ENCODE data around the gene KLHL41. TPM values are rescaled to one million over a fixed set of nuclear protein-coding genes. Genes with fewer than 3 reads are reported as not detected.

KLHL41 gene
- total and polyA plus RNA-seq, 10 of the 15 experiments (the other 5 are each of a cell fraction or from before 2014, with no cell fraction given), result 0.03 to 0.38 (median 0.10) TPM; not detected in 3

DNA sequence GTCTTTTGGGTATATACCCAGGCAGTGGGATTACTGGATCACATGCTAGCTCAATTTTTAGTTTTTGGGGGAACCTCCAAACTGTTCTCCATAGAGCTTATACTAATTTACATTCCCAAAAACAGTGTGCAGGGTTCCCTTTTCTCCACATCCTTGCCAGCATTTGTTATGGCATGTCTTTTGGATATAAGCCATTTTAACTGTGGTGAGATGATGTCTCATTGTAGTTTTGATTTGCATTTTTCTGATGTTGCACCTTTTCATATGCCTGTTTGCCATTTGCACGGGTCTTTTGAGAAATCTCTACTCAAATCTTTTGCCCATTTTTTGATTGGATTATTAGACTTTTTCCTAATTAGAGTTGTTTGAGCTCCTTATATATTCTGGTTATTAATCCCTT is 56.2 kb downstream of the KLHL41 start:
- ChIA-PET CTCF (no interaction called here), RAD21 (ENCODE audit: unreplicated experiment) (no interaction called here)

More for the DNA sequence above, 56.2 kb downstream of the KLHL41 start:
- no peak for TF ChIP-seq HDAC2 (IDR thresholded peaks at IDR 0.05)
- no peak for TF ChIP-seq RAD51 (IDR thresholded peaks at IDR 0.05)
- TF ChIP-seq NFYA (IDR thresholded peaks at IDR 0.05; ENCODE audit: borderline replicate concordance, low read depth, low read length), result no peak
- no peak for TF ChIP-seq TBL1XR1 (IDR thresholded peaks at IDR 0.05; ENCODE audit: low read depth, low read length)
- no peak for TF ChIP-seq SMAD5 (IDR thresholded peaks at IDR 0.05; ENCODE audit: low read depth)
- no peak for TF ChIP-seq TARDBP (IDR thresholded peaks at IDR 0.05; ENCODE audit: borderline replicate concordance)
- TF ChIP-seq, protein P1, sequence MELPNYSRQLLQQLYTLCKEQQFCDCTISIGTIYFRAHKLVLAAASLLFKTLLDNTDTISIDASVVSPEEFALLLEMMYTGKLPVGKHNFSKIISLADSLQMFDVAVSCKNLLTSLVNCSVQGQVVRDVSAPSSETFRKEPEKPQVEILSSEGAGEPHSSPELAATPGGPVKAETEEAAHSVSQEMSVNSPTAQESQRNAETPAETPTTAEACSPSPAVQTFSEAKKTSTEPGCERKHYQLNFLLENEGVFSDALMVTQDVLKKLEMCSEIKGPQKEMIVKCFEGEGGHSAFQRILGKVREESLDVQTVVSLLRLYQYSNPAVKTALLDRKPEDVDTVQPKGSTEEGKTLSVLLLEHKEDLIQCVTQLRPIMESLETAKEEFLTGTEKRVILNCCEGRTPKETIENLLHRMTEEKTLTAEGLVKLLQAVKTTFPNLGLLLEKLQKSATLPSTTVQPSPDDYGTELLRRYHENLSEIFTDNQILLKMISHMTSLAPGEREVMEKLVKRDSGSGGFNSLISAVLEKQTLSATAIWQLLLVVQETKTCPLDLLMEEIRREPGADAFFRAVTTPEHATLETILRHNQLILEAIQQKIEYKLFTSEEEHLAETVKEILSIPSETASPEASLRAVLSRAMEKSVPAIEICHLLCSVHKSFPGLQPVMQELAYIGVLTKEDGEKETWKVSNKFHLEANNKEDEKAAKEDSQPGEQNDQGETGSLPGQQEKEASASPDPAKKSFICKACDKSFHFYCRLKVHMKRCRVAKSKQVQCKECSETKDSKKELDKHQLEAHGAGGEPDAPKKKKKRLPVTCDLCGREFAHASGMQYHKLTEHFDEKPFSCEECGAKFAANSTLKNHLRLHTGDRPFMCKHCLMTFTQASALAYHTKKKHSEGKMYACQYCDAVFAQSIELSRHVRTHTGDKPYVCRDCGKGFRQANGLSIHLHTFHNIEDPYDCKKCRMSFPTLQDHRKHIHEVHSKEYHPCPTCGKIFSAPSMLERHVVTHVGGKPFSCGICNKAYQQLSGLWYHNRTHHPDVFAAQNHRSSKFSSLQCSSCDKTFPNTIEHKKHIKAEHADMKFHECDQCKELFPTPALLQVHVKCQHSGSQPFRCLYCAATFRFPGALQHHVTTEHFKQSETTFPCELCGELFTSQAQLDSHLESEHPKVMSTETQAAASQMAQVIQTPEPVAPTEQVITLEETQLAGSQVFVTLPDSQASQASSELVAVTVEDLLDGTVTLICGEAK (IDR thresholded peaks at IDR 0.05; ENCODE audit: borderline replicate concordance), result no peak
- TF ChIP-seq STAT1 (conservative IDR thresholded peaks at IDR 0.05), result no peak
- TF ChIP-seq WRNIP1 (IDR thresholded peaks at IDR 0.05; ENCODE audit: borderline replicate concordance, low read depth, low read length), result no peak
- no peak for TF ChIP-seq SUPT20H (IDR thresholded peaks at IDR 0.05; ENCODE audit: borderline replicate concordance, control insufficient read depth, low read depth, low read length)
- TF ChIP-seq RAD21 (IDR thresholded peaks at IDR 0.05; ENCODE audit: insufficient read depth, low read depth, low read length), result no peak
- TF ChIP-seq, protein P2, sequence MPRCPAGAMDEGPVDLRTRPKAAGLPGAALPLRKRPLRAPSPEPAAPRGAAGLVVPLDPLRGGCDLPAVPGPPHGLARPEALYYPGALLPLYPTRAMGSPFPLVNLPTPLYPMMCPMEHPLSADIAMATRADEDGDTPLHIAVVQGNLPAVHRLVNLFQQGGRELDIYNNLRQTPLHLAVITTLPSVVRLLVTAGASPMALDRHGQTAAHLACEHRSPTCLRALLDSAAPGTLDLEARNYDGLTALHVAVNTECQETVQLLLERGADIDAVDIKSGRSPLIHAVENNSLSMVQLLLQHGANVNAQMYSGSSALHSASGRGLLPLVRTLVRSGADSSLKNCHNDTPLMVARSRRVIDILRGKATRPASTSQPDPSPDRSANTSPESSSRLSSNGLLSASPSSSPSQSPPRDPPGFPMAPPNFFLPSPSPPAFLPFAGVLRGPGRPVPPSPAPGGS (IDR thresholded peaks at IDR 0.05; ENCODE audit: borderline replicate concordance, insufficient read depth, low read depth, low read length, poor library complexity, severe bottlenecking), result no peak
- no peak for TF ChIP-seq BACH1 (IDR thresholded peaks at IDR 0.05; ENCODE audit: borderline replicate concordance)
- TF ChIP-seq SPI1 (IDR thresholded peaks at IDR 0.05; ENCODE audit: borderline replicate concordance, insufficient read depth, low read depth, low read length), result no peak
- TF ChIP-seq RFX5 (IDR thresholded peaks at IDR 0.05; ENCODE audit: low read depth, low read length), result no peak
- TF ChIP-seq SIX5 (IDR thresholded peaks at IDR 0.05; ENCODE audit: low read depth, low read length, severe bottlenecking), result no peak
- TF ChIP-seq, protein P3, sequence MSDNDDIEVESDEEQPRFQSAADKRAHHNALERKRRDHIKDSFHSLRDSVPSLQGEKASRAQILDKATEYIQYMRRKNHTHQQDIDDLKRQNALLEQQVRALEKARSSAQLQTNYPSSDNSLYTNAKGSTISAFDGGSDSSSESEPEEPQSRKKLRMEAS (IDR thresholded peaks at IDR 0.05; ENCODE audit: low read depth, low read length), result no peak
- TF ChIP-seq, protein P4, sequence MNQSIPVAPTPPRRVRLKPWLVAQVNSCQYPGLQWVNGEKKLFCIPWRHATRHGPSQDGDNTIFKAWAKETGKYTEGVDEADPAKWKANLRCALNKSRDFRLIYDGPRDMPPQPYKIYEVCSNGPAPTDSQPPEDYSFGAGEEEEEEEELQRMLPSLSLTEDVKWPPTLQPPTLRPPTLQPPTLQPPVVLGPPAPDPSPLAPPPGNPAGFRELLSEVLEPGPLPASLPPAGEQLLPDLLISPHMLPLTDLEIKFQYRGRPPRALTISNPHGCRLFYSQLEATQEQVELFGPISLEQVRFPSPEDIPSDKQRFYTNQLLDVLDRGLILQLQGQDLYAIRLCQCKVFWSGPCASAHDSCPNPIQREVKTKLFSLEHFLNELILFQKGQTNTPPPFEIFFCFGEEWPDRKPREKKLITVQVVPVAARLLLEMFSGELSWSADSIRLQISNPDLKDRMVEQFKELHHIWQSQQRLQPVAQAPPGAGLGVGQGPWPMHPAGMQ (IDR thresholded peaks at IDR 0.05; ENCODE audit: borderline replicate concordance), result no peak
- WGBS (ENCODE audit: insufficient coverage, insufficient replicate concordance, low lambda C conversion rate, missing lambda C conversion rate), result 100% methylated on average over 1 of the region's 1 CpG
- in situ Hi-C loops (cut with MboI) (no loop called here), intact Hi-C loops (cut with micrococcal nuclease; ENCODE audit: unreplicated experiment) (no loop called here)
- ChIA-PET SMC1A (ENCODE audit: uncharacterized antibody, unreplicated experiment) (interaction anchor here (1.4 kb wide), 1 partner anchor 8 kb away, joined by 3 read pairs; no protein-coding TSS in a partner anchor), POLR2A (interaction anchor here (0.5 to 1.4 kb wide), 4 partner anchors 20 to 235 kb away, joined by 3 to 6 read pairs (median 4); no protein-coding TSS in a partner anchor)
- FAIRE-seq (peak; percentile 18), DNase-seq (ENCODE audit: low read depth, low spot score) (no peak), ATAC-seq (no peak)
- Histone ChIP-seq H3K4me3 (no peak overlapping the region), H3K36me3 (ENCODE audit: control insufficient read depth in 2 of 2, insufficient read depth in 2 of 2, low read length in 1 of 2) (peaks cover 0 to 10% of the 10 kb centered on the region in 2 experiments; a peak in 2 of 4 replicates), H3K27me3 (replicated peaks in 1 of 2; ENCODE audit: control insufficient read depth in 2 of 2, insufficient read depth in 2 of 2, low read length in 1 of 2) (no peaks in the 10 kb centered on the region), H3K4me1 (ENCODE audit: control insufficient read depth, insufficient read depth, low read length) (no peaks in the 10 kb centered on the region), H2AFZ (ENCODE audit: control insufficient read depth, low read depth, low read length) (no peak overlapping the region), H3K9me3 (replicated peaks; ENCODE audit: control insufficient read depth, insufficient read depth, low read length) (peaks cover 2% of the 10 kb centered on the region; the same call in 2 of the 3 replicates), H3K27ac (ENCODE audit: control insufficient read depth, insufficient read depth) (no peak overlapping the region), H3K79me2 (ENCODE audit: control insufficient read depth, insufficient read depth, low read length) (peaks cover 16% of the 10 kb centered on the region), H3K9ac (ENCODE audit: control insufficient read depth, insufficient read depth, low read length) (no peak overlapping the region), H4K20me1 (ENCODE audit: control insufficient read depth, insufficient read depth) (no peaks in the 10 kb centered on the region), H3K4me2 (ENCODE audit: control insufficient read depth, insufficient read depth) (no peak overlapping the region)
- no TSS peak for BruUV-seq (replicated peaks)

Data from GM12878 (cell line).